ENCODE measurements around the gene ALDH1A2.

- TF ChIP-seq POLR2A (IDR thresholded peaks at IDR 0.05) = no peak
- TF ChIP-seq CTCF (IDR thresholded peaks at IDR 0.05) = no peak
Measured at GRCh38 chr15:57941816-57942215, 123.7 kb downstream of the ALDH1A2 start.
